Transverse colon (tissue), 3 donors: ENCODE measurements around the gene AIF1L.

ENCODE experiments used
- POLR2A ChIP-seq: fragments of 450-650 bp; IDR thresholded peaks from one replicate; pipeline ENCODE4 v1.6.1; 2016; ENCODE audit warnings: antibody characterized with exemption, mild to moderate bottlenecking, moderate library complexity
- TF ChIP-seq, protein P1 (sequence below), 5 experiments: fragments of 200-600 bp in 3 of 5; fragments of 450-650 bp in 2 of 5; sonication (generic) in 3 of 5; IDR thresholded peaks; 1 replicate in 2 of 5; 2 replicates in 3 of 5; pipeline ENCODE4 v1.5.1; 2016 to 2017; ENCODE audit warnings: antibody characterized with exemption in 5 of 5, inconsistent platforms in 3 of 5, mild to moderate bottlenecking in 2 of 5, moderate library complexity in 1 of 5

DNA sequence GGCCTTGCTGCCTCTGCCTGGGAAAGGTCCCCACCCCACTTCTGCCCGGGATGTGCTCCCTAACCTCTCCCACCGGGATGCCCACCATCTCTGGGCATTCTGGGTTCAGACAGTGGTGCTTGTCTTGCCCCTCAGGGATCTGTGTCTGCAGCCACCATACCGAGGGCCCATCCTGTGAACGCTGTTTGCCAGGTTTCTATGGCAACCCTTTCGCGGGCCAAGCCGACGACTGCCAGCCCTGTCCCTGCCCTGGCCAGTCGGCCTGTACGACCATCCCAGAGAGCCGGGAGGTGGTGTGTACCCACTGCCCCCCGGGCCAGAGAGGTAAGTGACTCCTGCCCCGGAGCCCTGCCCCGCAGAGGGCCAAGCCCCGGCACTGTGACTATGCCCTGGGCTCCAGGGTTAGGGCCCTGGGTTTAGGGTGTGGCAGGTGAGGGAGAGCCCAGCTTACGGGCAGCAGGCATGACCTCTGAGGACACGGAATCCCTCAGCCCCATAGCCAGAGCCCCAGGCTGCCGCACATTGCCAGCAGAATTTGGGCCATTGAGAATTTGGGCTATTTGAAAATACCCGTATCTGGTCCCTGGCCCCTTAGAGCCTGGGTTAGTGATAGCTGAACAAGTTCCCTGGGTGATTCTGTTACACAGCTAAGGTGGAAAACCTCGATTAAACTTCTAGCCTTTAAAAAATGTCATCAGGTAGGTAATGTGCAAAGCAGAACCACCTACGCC, 35.3 kb upstream of the AIF1L start:
- TF ChIP-seq, protein P1, sequence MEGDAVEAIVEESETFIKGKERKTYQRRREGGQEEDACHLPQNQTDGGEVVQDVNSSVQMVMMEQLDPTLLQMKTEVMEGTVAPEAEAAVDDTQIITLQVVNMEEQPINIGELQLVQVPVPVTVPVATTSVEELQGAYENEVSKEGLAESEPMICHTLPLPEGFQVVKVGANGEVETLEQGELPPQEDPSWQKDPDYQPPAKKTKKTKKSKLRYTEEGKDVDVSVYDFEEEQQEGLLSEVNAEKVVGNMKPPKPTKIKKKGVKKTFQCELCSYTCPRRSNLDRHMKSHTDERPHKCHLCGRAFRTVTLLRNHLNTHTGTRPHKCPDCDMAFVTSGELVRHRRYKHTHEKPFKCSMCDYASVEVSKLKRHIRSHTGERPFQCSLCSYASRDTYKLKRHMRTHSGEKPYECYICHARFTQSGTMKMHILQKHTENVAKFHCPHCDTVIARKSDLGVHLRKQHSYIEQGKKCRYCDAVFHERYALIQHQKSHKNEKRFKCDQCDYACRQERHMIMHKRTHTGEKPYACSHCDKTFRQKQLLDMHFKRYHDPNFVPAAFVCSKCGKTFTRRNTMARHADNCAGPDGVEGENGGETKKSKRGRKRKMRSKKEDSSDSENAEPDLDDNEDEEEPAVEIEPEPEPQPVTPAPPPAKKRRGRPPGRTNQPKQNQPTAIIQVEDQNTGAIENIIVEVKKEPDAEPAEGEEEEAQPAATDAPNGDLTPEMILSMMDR (IDR thresholded peaks at IDR 0.05): no peak
- no peak for TF ChIP-seq POLR2A
